HL-60/S4 (cell line): ENCODE results near the gene ARL16.

Source experiments
- in situ Hi-C: fragments of 300-500 bp; cut with MboI; formaldehyde crosslinking; loops from 2 replicates; pipeline ENCODE4 v1.14.3; 2022; ENCODE audit warnings: low sequenced_read_pairs

The ARL16 gene

DNA sequence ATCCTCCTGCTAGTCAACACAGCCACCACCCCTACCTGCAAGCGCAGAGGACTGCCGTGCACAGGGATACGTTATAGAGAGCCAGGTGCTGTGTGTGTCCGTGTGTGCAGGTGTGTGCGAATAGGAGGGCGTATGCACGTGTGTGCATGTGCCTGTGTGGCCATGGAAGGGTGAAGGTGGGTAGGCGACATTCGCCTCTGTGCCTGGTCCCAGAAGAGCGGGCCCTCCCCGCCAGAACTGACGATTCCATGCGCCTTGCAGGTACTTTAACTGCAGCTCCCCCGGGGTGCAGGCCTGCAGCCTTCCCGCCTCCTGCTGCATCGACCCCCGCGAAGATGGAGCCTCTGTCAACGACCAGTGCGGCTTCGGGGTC, 36.0 kb downstream of the ARL16 start:
- in situ Hi-C loops: no loop called here

- in situ Hi-C loops: no loop called here
Observed at GRCh38 chr17:81646869-81647600, 36.6 kb downstream of the ARL16 start.

DNA sequence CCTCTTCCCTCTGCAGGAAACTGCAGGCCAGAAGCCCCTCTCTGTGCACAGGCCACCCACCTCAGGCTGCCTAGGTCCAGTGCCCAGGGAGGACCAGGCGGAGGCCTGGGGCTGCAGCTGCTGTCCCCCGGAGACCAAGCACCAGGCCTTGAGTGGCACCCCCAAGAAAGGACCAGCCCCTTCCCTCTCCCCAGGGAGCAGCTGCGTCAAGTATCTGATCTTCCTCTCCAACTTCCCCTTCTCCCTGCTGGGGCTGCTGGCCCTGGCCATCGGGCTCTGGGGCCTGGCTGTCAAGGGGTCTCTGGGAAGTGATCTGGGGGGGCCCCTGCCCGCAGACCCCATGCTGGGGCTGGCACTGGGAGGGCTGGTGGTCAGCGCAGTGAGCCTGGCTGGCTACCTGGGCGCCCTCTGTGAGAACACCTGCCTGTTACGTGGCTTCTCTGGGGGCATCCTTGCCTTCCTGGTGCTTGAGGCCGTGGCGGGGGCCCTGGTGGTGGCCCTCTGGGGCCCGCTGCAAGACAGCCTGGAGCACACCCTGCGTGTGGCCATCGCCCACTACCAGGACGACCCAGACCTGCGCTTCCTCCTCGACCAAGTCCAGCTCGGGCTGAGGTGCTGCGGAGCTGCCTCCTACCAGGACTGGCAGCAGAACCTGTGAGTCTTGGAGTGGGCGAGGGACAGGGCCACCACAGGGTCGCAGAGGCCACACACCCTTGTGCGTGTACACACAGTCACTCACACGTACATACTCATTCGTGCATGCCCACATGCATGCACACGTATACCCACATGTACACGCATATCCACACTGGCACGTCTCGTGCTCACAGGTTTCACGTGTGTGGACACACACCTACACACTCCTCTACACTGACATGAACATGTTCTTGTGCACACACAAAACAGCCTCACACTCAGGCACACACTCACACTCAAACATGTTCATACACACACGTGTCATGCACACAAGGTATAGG, 38.3 kb downstream of the ARL16 start:
- in situ Hi-C loops: no loop called here

- in situ Hi-C loops: no loop called here
Observed at GRCh38 chr17:81644496-81644895, 39.1 kb downstream of the ARL16 start.

DNA sequence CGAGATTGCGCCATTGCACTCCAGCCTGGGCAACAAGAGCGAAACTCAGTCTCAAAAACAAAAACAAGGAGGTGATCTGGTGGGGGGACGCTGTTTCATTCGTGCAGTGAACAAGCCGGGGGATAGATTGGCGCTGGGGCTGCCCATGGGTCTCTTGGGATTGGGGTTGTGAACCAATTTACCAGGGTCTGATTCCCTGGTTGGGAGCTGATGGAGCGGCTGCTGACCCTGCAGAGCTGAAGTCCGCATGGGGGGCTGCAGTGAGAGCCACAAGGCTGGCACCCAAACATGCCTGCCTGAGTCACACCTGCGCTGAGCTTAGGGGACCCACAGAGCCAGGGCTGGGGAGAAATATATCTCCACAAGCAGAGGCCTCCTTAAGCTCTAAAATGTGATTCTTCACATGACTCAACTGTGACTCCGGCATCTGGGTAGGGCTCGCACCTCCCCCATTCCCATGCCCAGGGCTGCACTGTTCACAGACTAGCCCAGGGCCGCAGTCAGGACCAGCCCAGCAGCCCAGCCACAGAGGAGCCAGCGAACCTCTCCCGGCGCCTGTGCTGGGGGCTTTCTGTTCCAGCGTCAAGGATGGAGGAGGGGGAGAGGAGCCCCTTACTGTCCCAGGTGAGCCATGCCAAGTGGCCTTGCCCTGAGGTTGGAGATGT, 41.6 kb downstream of the ARL16 start:
- in situ Hi-C loops: no loop called here

GRCh38 chr17:81640011-81640410, 43.6 kb downstream of the ARL16 start:
- in situ Hi-C loops: no loop called here

DNA sequence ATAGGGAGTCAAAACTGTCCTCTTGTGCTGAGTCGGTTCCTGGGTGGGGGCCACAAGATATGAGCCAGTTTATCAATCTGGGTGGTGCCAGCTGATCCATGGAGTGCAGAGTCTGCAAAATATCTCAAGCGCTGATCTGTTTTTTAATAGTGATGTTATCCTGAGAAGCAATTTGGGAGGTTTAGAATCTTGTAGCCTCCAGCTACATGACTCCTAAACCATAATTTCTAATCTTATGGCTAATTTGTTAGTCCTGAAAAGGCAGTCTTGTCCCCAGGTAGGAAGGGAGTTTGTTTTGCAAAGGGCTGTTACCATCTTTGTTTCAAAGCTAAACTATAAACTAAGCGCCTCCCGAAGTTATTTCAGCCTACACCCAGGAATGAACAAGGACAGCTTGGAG, 44.9 kb downstream of the ARL16 start:
- in situ Hi-C loops: no loop called here

- in situ Hi-C loops: no loop called here
Observed at GRCh38 chr17:81636505-81637288, 46.9 kb downstream of the ARL16 start, which contains the start of the genes NPLOC4 and TSPAN10. TSS of gene NPLOC4 (minus strand) at chr17:81637112. CDS start at chr17:81636930, 182 bp downstream. TSS of gene TSPAN10 (plus strand) at chr17:81637196. CDS start at chr17:81642413, 5,217 bp downstream.

- in situ Hi-C loops: no loop called here
Observed at GRCh38 chr17:81635973-81636504, 47.6 kb downstream of the ARL16 start.

GRCh38 chr17:81635431-81635830, 48.2 kb downstream of the ARL16 start:
- in situ Hi-C loops: no loop called here

DNA sequence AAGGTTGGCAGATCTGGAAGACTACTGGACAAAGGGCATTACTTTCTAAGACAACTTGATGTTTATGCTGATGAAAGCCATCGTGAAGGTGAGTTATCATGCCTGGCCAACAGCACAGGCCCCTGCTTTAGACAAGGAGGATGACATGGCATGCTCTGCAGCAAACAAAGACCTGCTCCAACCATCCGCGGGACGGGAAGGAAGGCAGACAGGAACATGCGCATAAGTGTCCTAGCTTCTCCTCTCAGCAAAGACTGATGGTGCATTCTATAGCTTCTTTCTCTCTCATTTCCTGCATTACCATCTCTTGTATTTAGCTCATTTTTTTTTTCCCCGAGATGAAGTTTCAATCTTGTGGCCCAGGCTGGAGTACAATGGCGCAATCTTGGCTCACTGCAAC, 52.1 kb downstream of the ARL16 start:
- in situ Hi-C loops: no loop called here
